Liver (tissue), 9 donors: ENCODE measurements around the gene SNUPN. TPM values are rescaled to one million over a fixed set of nuclear protein-coding genes. Genes with fewer than 3 reads are reported as not detected.

Experiments
- DNase-seq: peaks from one replicate; pipeline ENCODE4 v3.0.0-alpha.2; 2017; ENCODE audit warnings: low spot score
- H3K27ac ChIP-seq, 2 donors: one replicate each; pipeline ENCODE4 v1.7.0; 2013; ENCODE audit warnings: inconsistent platforms in 2 of 2, low read length in 2 of 2, control low read depth in 1 of 2, low read depth in 1 of 2, mild to moderate bottlenecking in 1 of 2
- H3K27me3 ChIP-seq, 4 donors: one replicate each; pipeline versions ENCODE4 v1.6.1 to v1.7.0; 2013; ENCODE audit warnings: low read length in 3 of 4, inconsistent platforms in 1 of 4, mild to moderate bottlenecking in 1 of 4, moderate library complexity in 1 of 4; ENCODE audit not compliant: control insufficient read depth in 4 of 4, insufficient read depth in 4 of 4
- H3K36me3 ChIP-seq, 4 donors: one replicate each; pipeline versions ENCODE4 v1.6.1 to v1.7.0; 2013; ENCODE audit warnings: low read length in 3 of 4, mild to moderate bottlenecking in 3 of 4, low read depth in 1 of 4, moderate library complexity in 1 of 4; ENCODE audit not compliant: control insufficient read depth in 4 of 4, insufficient read depth in 3 of 4
- H3K4me1 ChIP-seq, 4 donors: one replicate each; pipeline versions ENCODE4 v1.6.1 to v1.7.0; 2013; ENCODE audit warnings: low read length in 3 of 4, mild to moderate bottlenecking in 3 of 4, moderate library complexity in 1 of 4; ENCODE audit not compliant: control insufficient read depth in 4 of 4, insufficient read depth in 4 of 4
- H3K4me3 ChIP-seq, 3 donors: one replicate each; pipeline versions ENCODE4 v1.6.1 to v1.7.0; 2013; ENCODE audit warnings: low read length in 3 of 3, control low read depth in 1 of 3, low read depth in 1 of 3, mild to moderate bottlenecking in 1 of 3
- H3K9ac ChIP-seq, 2 donors: one replicate each; pipeline ENCODE4 v1.7.0; 2013; ENCODE audit warnings: low read length in 2 of 2, mild to moderate bottlenecking in 2 of 2, moderate library complexity in 2 of 2, control low read depth in 1 of 2, low read depth in 1 of 2
- H3K9me3 ChIP-seq, 4 donors: one replicate each; pipeline versions ENCODE4 v1.6.1 to v1.7.0; 2013; ENCODE audit warnings: low read length in 3 of 4; ENCODE audit not compliant: control insufficient read depth in 4 of 4
- ATF3 ChIP-seq: IDR thresholded peaks from 2 replicates; pipeline ENCODE4 v1.6.1; 2016; ENCODE audit warnings: antibody characterized with exemption
- CTCF ChIP-seq: fragments of 150-350 bp; IDR thresholded peaks from 2 replicates; pipeline ENCODE4 v1.5.1; 2017; ENCODE audit warnings: improper control_type of control experiment, low read depth, low read length; ENCODE audit not compliant: missing input control
- EGR1 ChIP-seq, 2 donors: IDR thresholded peaks; 2 replicates each; pipeline ENCODE4 v1.6.1; 2016 to 2018; ENCODE audit warnings: antibody characterized with exemption in 2 of 2, low read depth in 2 of 2
- FOXA1 ChIP-seq: IDR thresholded peaks from 2 replicates; pipeline ENCODE4 v1.6.1; 2016; ENCODE audit warnings: antibody characterized with exemption
- FOXA2 ChIP-seq: IDR thresholded peaks from 2 replicates; pipeline ENCODE4 v1.6.1; 2016; ENCODE audit warnings: antibody characterized with exemption
- GABPA ChIP-seq, 2 donors: IDR thresholded peaks in 1 of 2; conservative IDR thresholded peaks in 1 of 2; 2 replicates each; pipeline ENCODE4 v1.6.1; 2016; ENCODE audit warnings: antibody characterized with exemption in 2 of 2, mild to moderate bottlenecking in 1 of 2, moderate library complexity in 1 of 2
- HNF4A ChIP-seq, 2 donors: conservative IDR thresholded peaks; 2 replicates each; pipeline ENCODE4 v1.6.1; 2016; ENCODE audit warnings: antibody characterized with exemption in 2 of 2, mild to moderate bottlenecking in 2 of 2
- HNF4G ChIP-seq: IDR thresholded peaks from 2 replicates; pipeline ENCODE4 v1.6.1; 2016; ENCODE audit warnings: antibody characterized with exemption
- JUND ChIP-seq, 2 donors: IDR thresholded peaks; 2 replicates each; pipeline ENCODE4 v1.6.1; 2016; ENCODE audit warnings: antibody characterized with exemption in 2 of 2
- MAX ChIP-seq: IDR thresholded peaks from 2 replicates; pipeline ENCODE4 v1.6.1; 2016; ENCODE audit warnings: antibody characterized with exemption
- NR2F2 ChIP-seq: IDR thresholded peaks from 2 replicates; pipeline ENCODE4 v1.6.1; 2016; ENCODE audit warnings: antibody characterized with exemption
- RAD21 ChIP-seq, 2 donors: IDR thresholded peaks; 2 replicates each; pipeline ENCODE4 v1.6.1; 2016; ENCODE audit warnings: antibody characterized with exemption in 2 of 2, mild to moderate bottlenecking in 2 of 2
- REST ChIP-seq: IDR thresholded peaks from 2 replicates; pipeline ENCODE4 v1.6.1; 2016; ENCODE audit warnings: antibody characterized with exemption, mild to moderate bottlenecking
- RXRA ChIP-seq, 2 donors: IDR thresholded peaks; 2 replicates each; pipeline ENCODE4 v1.6.1; 2017 to 2018; ENCODE audit warnings: antibody characterized with exemption in 2 of 2, mild to moderate bottlenecking in 1 of 2
- SP1 ChIP-seq: IDR thresholded peaks from 2 replicates; pipeline ENCODE4 v1.6.1; 2018; ENCODE audit warnings: antibody characterized with exemption, mild to moderate bottlenecking
- TAF1 ChIP-seq: conservative IDR thresholded peaks from 2 replicates; pipeline ENCODE4 v1.6.1; 2016; ENCODE audit warnings: antibody characterized with exemption, mild to moderate bottlenecking
- YY1 ChIP-seq: IDR thresholded peaks from 2 replicates; pipeline ENCODE4 v1.6.1; 2016; ENCODE audit warnings: antibody characterized with exemption, mild to moderate bottlenecking
- ZBTB33 ChIP-seq: IDR thresholded peaks from 2 replicates; pipeline ENCODE4 v1.6.1; 2016; ENCODE audit warnings: antibody characterized with exemption
- WGBS: extraction: QIAGEN DNeasy Blood & Tissue Kit; methylation state at CpG from one replicate; pipeline ENCODE4 v1.1.7; 2013; 5-methylcytosine and 5-hydroxymethylcytosine counted together
- polyA plus RNA-seq, 2 donors: library from polyadenylated mRNA; stranded (reverse) in 1 of 2; unstranded in 1 of 2; fragments of 200-250 nt in 1 of 2; fragments of >200 nt in 1 of 2; fragmentation: Nextera tagmentation in 1 of 2; extraction: Ambion mirVana in 1 of 2; gene quantifications; one replicate each; pipeline versions ENCODE4 v1.2.1 to v1.2.3, GENCODE V29; 2013 to 2015
- total RNA-seq, 2 donors: library from RNA; depleted of rRNA; stranded (reverse); fragments of >200 nt; gene quantifications; one replicate each; pipeline ENCODE4 v1.2.3, GENCODE V29; 2014
- donor health status: healthy.
- donor health status: healthy.
- donor health status: healthy.
- donor health status: healthy.
- donor health status: healthy.

Gene SNUPN
- total and polyA plus RNA-seq, 4 donors, result 7.8 to 13.2 (median 12.1) TPM

- Histone ChIP-seq H3K4me1 (peaks cover 0 to 33% (median 24%) of the 10 kb centered on the region in 4 donors), H3K4me3 (peak overlapping the region; percentile 70 to 78 (median 74)), H3K9me3 (no peaks in the 10 kb centered on the region), H3K9ac (peak overlapping the region; percentile 40 to 93), H3K36me3 (no peaks in the 10 kb centered on the region), H3K27ac (peak overlapping the region; percentile 95 to 98), H3K27me3 (no peaks in the 10 kb centered on the region)
- WGBS, result 9% methylated on average over 17 of the region's 17 CpGs
- TF ChIP-seq REST (no peak), SP1 (no peak), GABPA (IDR thresholded peaks at IDR 0.05 in 1 of 2, conservative IDR thresholded peaks at IDR 0.05 in 1 of 2) (no peak), EGR1 (IDR thresholded peaks at IDR 0.05; ENCODE audit: low read depth in 2 of 2) (peak in 1 of 2 donors; percentile 6), HNF4G (no peak), ATF3 (no peak), FOXA1 (no peak), FOXA2 (no peak), RXRA (IDR thresholded peaks at IDR 0.05) (no peak), RAD21 (IDR thresholded peaks at IDR 0.05) (peak; percentile 39 to 61), YY1 (no peak), TAF1 (no peak), NR2F2 (peak; percentile 20), ZBTB33 (peak; percentile 80), CTCF (no peak), HNF4A (conservative IDR thresholded peaks at IDR 0.05) (no peak), MAX (no peak), JUND (IDR thresholded peaks at IDR 0.05) (no peak)
- no peak for DNase-seq
Observed at GRCh38 chr15:75640483-75641178, 15.1 kb upstream of the SNUPN start.
